GM10248 (cell line): ENCODE data around the gene PLOD2.

ENCODE experiments used
- CTCF ChIA-PET: fragments of 300-600 bp; sonication (Branson Sonifier 250); formaldehyde crosslinking; extraction: SDS; loops from one replicate; lab custom pipeline; 2021; ENCODE audit warnings: antibody characterized with exemption; lab: Yijun Ruan, JAX
- POLR2A ChIA-PET: fragments of 350-650 bp; sonication (Branson Sonifier 250); formaldehyde crosslinking; extraction: SDS; loops from one replicate; lab custom pipeline; 2020; ENCODE audit warnings: antibody characterized with exemption; lab: Yijun Ruan, JAX
- DNase-seq: peaks from one replicate; pipeline ENCODE4 v3.0.0; 2012; ENCODE audit errors: extremely low spot score
- CTCF ChIP-seq: IDR thresholded peaks from 2 replicates; pipeline ENCODE4 v1.5.1; 2012; ENCODE audit warnings: mild to moderate bottlenecking, low read depth; ENCODE audit errors: extremely low read depth, missing control alignments, control extremely low read depth

PLOD2 gene

GRCh38 chr3:146130881-146131371 is 30.1 kb downstream of the PLOD2 start:
- DNase-seq = no peak
- TF ChIP-seq CTCF = no peak
- ChIA-PET POLR2A (no interaction called here), CTCF (no interaction called here)

- TF ChIP-seq CTCF = no peak
- ChIA-PET CTCF (interaction anchor here (3.4 kb wide), 1 partner anchor 10 kb away, joined by 12 read pairs; no protein-coding TSS in a partner anchor), POLR2A (no interaction called here)
- DNase-seq = no peak
These were observed 31.2 kb downstream of the PLOD2 start for GRCh38 chr3:146129750-146130149.

- ChIA-PET POLR2A (no interaction called here), CTCF (interaction anchor here (3.4 kb wide), 1 partner anchor 10 kb away, joined by 12 read pairs; no protein-coding TSS in a partner anchor)
- no peak for DNase-seq
- TF ChIP-seq CTCF = no peak
These were observed 32.0 kb downstream of the PLOD2 start for GRCh38 chr3:146128939-146129338.

- ChIA-PET CTCF (interaction anchor here (3.4 kb wide), 1 partner anchor 11 kb away, joined by 12 read pairs; no protein-coding TSS in a partner anchor), POLR2A (no interaction called here)
- no peak for TF ChIP-seq CTCF
- no peak for DNase-seq
These were observed 32.8 kb downstream of the PLOD2 start for GRCh38 chr3:146128179-146128578.

- no peak for DNase-seq
- no peak for TF ChIP-seq CTCF
- ChIA-PET POLR2A (no interaction called here), CTCF (no interaction called here)
These were observed 35.0 kb downstream of the PLOD2 start for GRCh38 chr3:146125951-146126350.

- no peak for DNase-seq
- TF ChIP-seq CTCF = no peak
- CTCF ChIA-PET = no interaction called here
- POLR2A ChIA-PET = no interaction called here
These were observed 36.7 kb downstream of the PLOD2 start for GRCh38 chr3:146124126-146124801.
